OCI-LY3 (cell line): Measurements from ENCODE around the gene RUNX3.

Source experiments
- EZH2phosphoT487 ChIP-seq: fragments of 200-600 bp; shearing (Covaris generic); IDR thresholded peaks from 2 replicates; pipeline ENCODE4 v1.6.1; 2018; ENCODE audit warnings: antibody characterized with exemption, mixed run types, low read depth
- TF ChIP-seq, protein P1 (sequence below): fragments of 200-600, 300-600 bp; sonication (generic); IDR thresholded peaks from 2 replicates; pipeline ENCODE4 v1.5.1; 2014; ENCODE audit warnings: antibody characterized with exemption, low read length, low read depth

- TF ChIP-seq, protein P1, sequence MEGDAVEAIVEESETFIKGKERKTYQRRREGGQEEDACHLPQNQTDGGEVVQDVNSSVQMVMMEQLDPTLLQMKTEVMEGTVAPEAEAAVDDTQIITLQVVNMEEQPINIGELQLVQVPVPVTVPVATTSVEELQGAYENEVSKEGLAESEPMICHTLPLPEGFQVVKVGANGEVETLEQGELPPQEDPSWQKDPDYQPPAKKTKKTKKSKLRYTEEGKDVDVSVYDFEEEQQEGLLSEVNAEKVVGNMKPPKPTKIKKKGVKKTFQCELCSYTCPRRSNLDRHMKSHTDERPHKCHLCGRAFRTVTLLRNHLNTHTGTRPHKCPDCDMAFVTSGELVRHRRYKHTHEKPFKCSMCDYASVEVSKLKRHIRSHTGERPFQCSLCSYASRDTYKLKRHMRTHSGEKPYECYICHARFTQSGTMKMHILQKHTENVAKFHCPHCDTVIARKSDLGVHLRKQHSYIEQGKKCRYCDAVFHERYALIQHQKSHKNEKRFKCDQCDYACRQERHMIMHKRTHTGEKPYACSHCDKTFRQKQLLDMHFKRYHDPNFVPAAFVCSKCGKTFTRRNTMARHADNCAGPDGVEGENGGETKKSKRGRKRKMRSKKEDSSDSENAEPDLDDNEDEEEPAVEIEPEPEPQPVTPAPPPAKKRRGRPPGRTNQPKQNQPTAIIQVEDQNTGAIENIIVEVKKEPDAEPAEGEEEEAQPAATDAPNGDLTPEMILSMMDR = no peak
- no peak for TF ChIP-seq EZH2phosphoT487
Measured at GRCh38 chr1:24894002-24894401, 36.1 kb downstream of the RUNX3 start.
